GM12801 (cell line): ENCODE results near the gene BMERB1.

Experiments
- CTCF ChIP-seq: IDR thresholded peaks from one replicate; pipeline ENCODE4 v1.5.1; 2011; ENCODE audit warnings: control low read depth; ENCODE audit not compliant: insufficient read length; ENCODE audit errors: extremely low read depth

The BMERB1 gene

GRCh38 chr16:15567823-15568222, 133.4 kb downstream of the BMERB1 start:
- no peak for TF ChIP-seq CTCF

- no peak for TF ChIP-seq CTCF
These were observed 137.2 kb downstream of the BMERB1 start for GRCh38 chr16:15571557-15571956.

GRCh38 chr16:15572329-15573001, 138.1 kb downstream of the BMERB1 start:
- TF ChIP-seq CTCF: no peak

GRCh38 chr16:15573274-15573895, 139.0 kb downstream of the BMERB1 start:
- no peak for TF ChIP-seq CTCF

GRCh38 chr16:15574614-15574948, 140.2 kb downstream of the BMERB1 start:
- TF ChIP-seq CTCF: no peak

GRCh38 chr16:15575293-15576049, 141.1 kb downstream of the BMERB1 start:
- no peak for TF ChIP-seq CTCF
